ENCODE results near the gene SERPINA12. TPM values are rescaled to one million over a fixed set of nuclear protein-coding genes. Genes with fewer than 3 reads are reported as not detected.

Gene SERPINA12
- total RNA-seq, 1 donor from 2014 or later, result not detected

DNA sequence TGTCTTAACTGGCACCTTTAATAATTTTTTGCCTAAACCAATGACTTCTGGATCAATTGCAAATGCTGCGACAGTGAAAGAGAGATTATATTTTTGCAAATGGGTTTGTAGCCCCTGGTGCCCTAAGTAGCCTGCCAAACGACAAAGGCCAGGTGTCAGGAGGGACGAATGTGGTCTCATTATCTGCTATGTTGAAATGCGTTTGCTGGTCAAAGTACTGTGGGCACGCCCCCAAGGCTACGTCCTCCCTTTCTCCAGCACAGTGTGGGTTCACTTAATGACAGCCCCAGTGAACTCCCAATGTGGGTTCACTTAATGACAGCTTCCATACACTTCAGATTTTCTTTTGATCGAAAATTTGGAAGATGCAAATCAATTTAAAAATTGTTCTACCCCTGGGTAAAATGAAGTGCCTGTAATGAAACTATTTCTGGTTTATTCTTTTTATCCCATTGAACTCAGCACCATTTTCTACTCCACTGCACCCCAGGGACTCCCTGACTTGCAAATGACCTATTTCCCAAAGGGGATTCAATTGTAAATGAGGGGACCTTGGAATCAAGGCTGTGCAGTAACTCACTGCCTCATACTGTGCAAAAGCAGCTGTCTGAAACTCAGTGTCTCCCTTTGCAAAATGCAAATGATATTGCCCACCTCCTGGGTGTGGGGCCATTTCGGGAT is 58.0 kb downstream of the SERPINA12 start:
- Mint-ChIP-seq H3K27ac (no peak overlapping the region), H3K4me1 (no peaks in the 10 kb centered on the region), H3K9me3 (peaks cover 3% of the 10 kb centered on the region), H3K4me3 (no peak overlapping the region), H3K36me3 (ENCODE audit: low read depth) (no peaks in the 10 kb centered on the region), H3K27me3 (peaks cover 5% of the 10 kb centered on the region)
- ChIA-PET POLR2A (no interaction called here), CTCF (no interaction called here)
- intact Hi-C loops (cut with micrococcal nuclease), result no loop called here
- TF ChIP-seq, protein P1, sequence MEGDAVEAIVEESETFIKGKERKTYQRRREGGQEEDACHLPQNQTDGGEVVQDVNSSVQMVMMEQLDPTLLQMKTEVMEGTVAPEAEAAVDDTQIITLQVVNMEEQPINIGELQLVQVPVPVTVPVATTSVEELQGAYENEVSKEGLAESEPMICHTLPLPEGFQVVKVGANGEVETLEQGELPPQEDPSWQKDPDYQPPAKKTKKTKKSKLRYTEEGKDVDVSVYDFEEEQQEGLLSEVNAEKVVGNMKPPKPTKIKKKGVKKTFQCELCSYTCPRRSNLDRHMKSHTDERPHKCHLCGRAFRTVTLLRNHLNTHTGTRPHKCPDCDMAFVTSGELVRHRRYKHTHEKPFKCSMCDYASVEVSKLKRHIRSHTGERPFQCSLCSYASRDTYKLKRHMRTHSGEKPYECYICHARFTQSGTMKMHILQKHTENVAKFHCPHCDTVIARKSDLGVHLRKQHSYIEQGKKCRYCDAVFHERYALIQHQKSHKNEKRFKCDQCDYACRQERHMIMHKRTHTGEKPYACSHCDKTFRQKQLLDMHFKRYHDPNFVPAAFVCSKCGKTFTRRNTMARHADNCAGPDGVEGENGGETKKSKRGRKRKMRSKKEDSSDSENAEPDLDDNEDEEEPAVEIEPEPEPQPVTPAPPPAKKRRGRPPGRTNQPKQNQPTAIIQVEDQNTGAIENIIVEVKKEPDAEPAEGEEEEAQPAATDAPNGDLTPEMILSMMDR (IDR thresholded peaks at IDR 0.05), result no peak
- ATAC-seq (ENCODE audit: low read depth) (no peak), DNase-seq (no peak)

DNA sequence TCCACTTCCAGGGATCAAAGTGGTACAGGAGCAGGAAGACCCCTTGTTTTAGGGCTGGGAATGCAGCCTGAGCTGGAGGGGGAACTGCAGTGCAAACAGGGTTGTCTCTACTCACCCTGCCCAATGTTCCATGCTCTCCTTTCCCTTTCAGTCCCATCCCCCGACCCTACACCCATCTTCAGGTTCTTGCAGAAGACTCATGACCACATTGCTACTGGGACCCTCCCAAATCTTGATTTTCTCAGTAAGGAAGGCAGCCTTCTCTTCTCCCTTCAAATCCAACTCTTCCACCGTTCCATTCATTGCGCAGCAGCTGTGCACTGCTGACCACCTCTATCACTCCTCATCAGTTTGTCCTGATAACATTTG is 58.6 kb downstream of the SERPINA12 start:
- no peak overlapping the region for H3K4me3 Mint-ChIP-seq
- ATAC-seq (ENCODE audit: low read depth) (no peak), DNase-seq (no peak)
- intact Hi-C loops (cut with micrococcal nuclease), result no loop called here
- H3K36me3 Mint-ChIP-seq (ENCODE audit: low read depth), result no peaks in the 10 kb centered on the region
- TF ChIP-seq, protein P1 (IDR thresholded peaks at IDR 0.05), result no peak
- no peak overlapping the region for H3K27ac Mint-ChIP-seq
- no peaks in the 10 kb centered on the region for H3K4me1 Mint-ChIP-seq
- peaks cover 3% of the 10 kb centered on the region for H3K9me3 Mint-ChIP-seq
- H3K27me3 Mint-ChIP-seq, result peaks cover 5% of the 10 kb centered on the region
- CTCF ChIA-PET, result no interaction called here
- POLR2A ChIA-PET, result no interaction called here

DNA sequence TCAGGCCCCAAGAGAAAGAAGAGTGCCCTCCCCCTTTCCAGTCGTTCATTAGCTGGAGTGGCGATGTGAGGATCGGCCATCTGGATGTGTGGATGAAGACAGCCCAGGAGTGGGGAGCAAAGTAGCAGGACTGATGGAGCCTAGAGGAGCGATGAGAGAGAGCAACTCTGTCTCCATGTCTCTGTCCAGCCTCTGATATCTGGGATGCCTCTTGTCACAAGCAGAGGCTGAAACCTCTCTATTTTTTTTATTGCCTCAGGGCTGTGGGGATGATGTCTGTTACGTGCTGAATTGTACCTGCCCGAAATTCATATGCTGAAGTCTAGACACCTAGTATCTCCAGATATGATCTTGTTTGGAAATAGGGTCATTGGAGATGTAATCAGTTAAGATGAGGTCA is 59.3 kb downstream of the SERPINA12 start:
- ChIA-PET CTCF (no interaction called here), POLR2A (no interaction called here)
- ATAC-seq (ENCODE audit: low read depth), result no peak
- Mint-ChIP-seq H3K36me3 (ENCODE audit: low read depth) (no peaks in the 10 kb centered on the region), H3K27ac (no peak overlapping the region), H3K4me3 (no peak overlapping the region), H3K9me3 (peaks cover 3% of the 10 kb centered on the region), H3K4me1 (no peaks in the 10 kb centered on the region), H3K27me3 (peaks cover 4% of the 10 kb centered on the region)
- DNase-seq, result no peak
- intact Hi-C loops (cut with micrococcal nuclease), result no loop called here
- TF ChIP-seq, protein P1 (IDR thresholded peaks at IDR 0.05), result no peak

DNA sequence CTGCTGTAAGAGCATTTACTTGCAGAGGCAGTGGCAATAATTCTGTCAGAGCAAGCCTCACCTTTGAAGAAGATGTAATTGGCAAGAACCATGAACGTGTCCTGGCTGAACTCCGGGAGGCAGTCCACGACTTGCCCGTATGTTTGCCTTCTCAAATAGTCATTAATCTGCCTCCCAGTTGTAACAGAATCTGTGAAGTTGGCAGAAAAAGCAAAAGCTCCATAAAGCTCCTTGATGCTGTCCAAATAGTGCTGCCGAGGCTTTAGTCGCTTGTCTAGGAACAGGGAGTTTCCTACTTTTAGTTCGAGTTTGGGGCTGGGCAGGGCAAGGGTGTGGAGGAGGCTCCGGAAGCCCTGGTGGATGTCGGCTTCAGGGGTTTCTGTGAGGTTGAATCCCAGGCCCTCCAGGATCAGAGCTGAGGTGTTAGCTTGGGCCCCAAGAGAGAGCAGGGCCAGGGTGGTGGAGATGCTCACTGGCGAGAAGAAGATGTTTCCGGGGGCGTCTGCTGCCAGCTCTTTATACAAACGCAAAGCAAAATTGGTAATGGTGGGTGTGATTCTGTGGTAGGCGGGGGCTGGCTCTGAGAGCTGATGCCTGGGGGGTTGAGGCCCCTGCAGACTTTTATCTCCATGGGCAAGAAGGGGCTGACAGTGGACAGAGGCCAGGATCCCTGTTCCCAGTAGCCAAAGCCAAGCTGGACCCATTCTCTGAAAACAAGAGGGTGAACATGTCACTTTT is 61.0 kb downstream of the SERPINA12 start:
- ChIA-PET POLR2A (no interaction called here), CTCF (no interaction called here)
- H3K36me3 Mint-ChIP-seq (ENCODE audit: low read depth), result no peaks in the 10 kb centered on the region
- ATAC-seq (ENCODE audit: low read depth) (no peak), DNase-seq (no peak)
- TF ChIP-seq, protein P1 (IDR thresholded peaks at IDR 0.05), result no peak
- intact Hi-C loops (cut with micrococcal nuclease), result no loop called here
- no peak overlapping the region for H3K27ac Mint-ChIP-seq
- no peak overlapping the region for H3K4me3 Mint-ChIP-seq
- peaks cover 2% of the 10 kb centered on the region for H3K27me3 Mint-ChIP-seq
- H3K9me3 Mint-ChIP-seq, result no peaks in the 10 kb centered on the region
- H3K4me1 Mint-ChIP-seq, result no peaks in the 10 kb centered on the region

DNA sequence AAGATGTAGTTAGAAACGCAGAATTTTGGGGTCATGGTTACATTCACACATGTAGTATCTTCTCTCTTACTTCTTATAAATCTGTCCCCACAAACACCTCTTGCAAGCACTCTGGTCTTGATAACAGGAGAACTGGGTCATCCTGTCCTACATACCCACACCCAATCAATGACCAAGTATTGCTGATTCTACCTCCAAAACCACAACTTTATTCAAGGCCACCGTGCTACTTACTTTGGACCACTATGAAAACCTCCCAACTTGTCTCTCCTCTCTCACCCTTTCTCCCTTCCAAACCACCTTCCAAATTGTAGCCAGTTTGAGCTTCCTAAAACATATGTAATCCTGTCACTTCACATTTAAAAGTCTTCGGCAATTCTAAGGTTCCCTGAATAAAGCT is 62.1 kb downstream of the SERPINA12 start:
- Mint-ChIP-seq H3K36me3 (ENCODE audit: low read depth) (no peaks in the 10 kb centered on the region), H3K4me1 (no peaks in the 10 kb centered on the region), H3K4me3 (no peak overlapping the region), H3K27me3 (peaks cover 2% of the 10 kb centered on the region), H3K27ac (no peak overlapping the region), H3K9me3 (no peaks in the 10 kb centered on the region)
- DNase-seq (no peak), ATAC-seq (ENCODE audit: low read depth) (no peak)
- ChIA-PET POLR2A (no interaction called here), CTCF (no interaction called here)
- intact Hi-C loops (cut with micrococcal nuclease), result no loop called here
- TF ChIP-seq, protein P1 (IDR thresholded peaks at IDR 0.05), result no peak
